Liver (tissue), 9 donors: ENCODE results near the gene TM9SF2. TPM values are rescaled to one million over a fixed set of nuclear protein-coding genes. Genes with fewer than 3 reads are reported as not detected.

Experiments used
- DNase-seq: peaks from one replicate; pipeline ENCODE4 v3.0.0-alpha.2; 2017; ENCODE audit warnings: low spot score
- H3K27ac ChIP-seq, 2 donors: one replicate each; pipeline ENCODE4 v1.7.0; 2013; ENCODE audit warnings: inconsistent platforms in 2 of 2, low read length in 2 of 2, control low read depth in 1 of 2, low read depth in 1 of 2, mild to moderate bottlenecking in 1 of 2
- H3K27me3 ChIP-seq, 4 donors: one replicate each; pipeline versions ENCODE4 v1.6.1 to v1.7.0; 2013; ENCODE audit warnings: low read length in 3 of 4, inconsistent platforms in 1 of 4, mild to moderate bottlenecking in 1 of 4, moderate library complexity in 1 of 4; ENCODE audit not compliant: control insufficient read depth in 4 of 4, insufficient read depth in 4 of 4
- H3K36me3 ChIP-seq, 4 donors: one replicate each; pipeline versions ENCODE4 v1.6.1 to v1.7.0; 2013; ENCODE audit warnings: low read length in 3 of 4, mild to moderate bottlenecking in 3 of 4, low read depth in 1 of 4, moderate library complexity in 1 of 4; ENCODE audit not compliant: control insufficient read depth in 4 of 4, insufficient read depth in 3 of 4
- H3K4me1 ChIP-seq, 4 donors: one replicate each; pipeline versions ENCODE4 v1.6.1 to v1.7.0; 2013; ENCODE audit warnings: low read length in 3 of 4, mild to moderate bottlenecking in 3 of 4, moderate library complexity in 1 of 4; ENCODE audit not compliant: control insufficient read depth in 4 of 4, insufficient read depth in 4 of 4
- H3K4me3 ChIP-seq, 3 donors: one replicate each; pipeline versions ENCODE4 v1.6.1 to v1.7.0; 2013; ENCODE audit warnings: low read length in 3 of 3, control low read depth in 1 of 3, low read depth in 1 of 3, mild to moderate bottlenecking in 1 of 3
- H3K9ac ChIP-seq, 2 donors: one replicate each; pipeline ENCODE4 v1.7.0; 2013; ENCODE audit warnings: low read length in 2 of 2, mild to moderate bottlenecking in 2 of 2, moderate library complexity in 2 of 2, control low read depth in 1 of 2, low read depth in 1 of 2
- H3K9me3 ChIP-seq, 4 donors: one replicate each; pipeline versions ENCODE4 v1.6.1 to v1.7.0; 2013; ENCODE audit warnings: low read length in 3 of 4; ENCODE audit not compliant: control insufficient read depth in 4 of 4
- EGR1 ChIP-seq, 2 donors: IDR thresholded peaks; 2 replicates each; pipeline ENCODE4 v1.6.1; 2016 to 2018; ENCODE audit warnings: antibody characterized with exemption in 2 of 2, low read depth in 2 of 2
- FOXA1 ChIP-seq: IDR thresholded peaks from 2 replicates; pipeline ENCODE4 v1.6.1; 2016; ENCODE audit warnings: antibody characterized with exemption
- FOXA2 ChIP-seq: IDR thresholded peaks from 2 replicates; pipeline ENCODE4 v1.6.1; 2016; ENCODE audit warnings: antibody characterized with exemption
- GABPA ChIP-seq, 2 donors: IDR thresholded peaks in 1 of 2; conservative IDR thresholded peaks in 1 of 2; 2 replicates each; pipeline ENCODE4 v1.6.1; 2016; ENCODE audit warnings: antibody characterized with exemption in 2 of 2, mild to moderate bottlenecking in 1 of 2, moderate library complexity in 1 of 2
- HNF4A ChIP-seq, 2 donors: conservative IDR thresholded peaks; 2 replicates each; pipeline ENCODE4 v1.6.1; 2016; ENCODE audit warnings: antibody characterized with exemption in 2 of 2, mild to moderate bottlenecking in 2 of 2
- HNF4G ChIP-seq: IDR thresholded peaks from 2 replicates; pipeline ENCODE4 v1.6.1; 2016; ENCODE audit warnings: antibody characterized with exemption
- JUND ChIP-seq, 2 donors: IDR thresholded peaks; 2 replicates each; pipeline ENCODE4 v1.6.1; 2016; ENCODE audit warnings: antibody characterized with exemption in 2 of 2
- SP1 ChIP-seq: IDR thresholded peaks from 2 replicates; pipeline ENCODE4 v1.6.1; 2018; ENCODE audit warnings: antibody characterized with exemption, mild to moderate bottlenecking
- TAF1 ChIP-seq: conservative IDR thresholded peaks from 2 replicates; pipeline ENCODE4 v1.6.1; 2016; ENCODE audit warnings: antibody characterized with exemption, mild to moderate bottlenecking
- YY1 ChIP-seq: IDR thresholded peaks from 2 replicates; pipeline ENCODE4 v1.6.1; 2016; ENCODE audit warnings: antibody characterized with exemption, mild to moderate bottlenecking
- WGBS: extraction: QIAGEN DNeasy Blood & Tissue Kit; methylation state at CpG from one replicate; pipeline ENCODE4 v1.1.7; 2013; 5-methylcytosine and 5-hydroxymethylcytosine counted together
- polyA plus RNA-seq, 2 donors: library from polyadenylated mRNA; stranded (reverse) in 1 of 2; unstranded in 1 of 2; fragments of 200-250 nt in 1 of 2; fragments of >200 nt in 1 of 2; fragmentation: Nextera tagmentation in 1 of 2; extraction: Ambion mirVana in 1 of 2; gene quantifications; one replicate each; pipeline versions ENCODE4 v1.2.1 to v1.2.3, GENCODE V29; 2013 to 2015
- total RNA-seq, 2 donors: library from RNA; depleted of rRNA; stranded (reverse); fragments of >200 nt; gene quantifications; one replicate each; pipeline ENCODE4 v1.2.3, GENCODE V29; 2014
- TF ChIP-seq, protein P1 (sequence below): IDR thresholded peaks from 2 replicates; pipeline ENCODE4 v1.6.1; 2016; ENCODE audit warnings: antibody characterized with exemption
- TF ChIP-seq, protein P2 (sequence below): IDR thresholded peaks from 2 replicates; pipeline ENCODE4 v1.6.1; 2016; ENCODE audit warnings: antibody characterized with exemption
- TF ChIP-seq, protein P3 (sequence below): IDR thresholded peaks from 2 replicates; pipeline ENCODE4 v1.6.1; 2016; ENCODE audit warnings: antibody characterized with exemption, mild to moderate bottlenecking
- donor health status: healthy.
- donor health status: healthy.
- donor health status: healthy.
- donor health status: healthy.
- donor health status: healthy.

TM9SF2 gene
- total and polyA plus RNA-seq, 4 donors = 70.2 to 112 (median 99.0) TPM

DNA sequence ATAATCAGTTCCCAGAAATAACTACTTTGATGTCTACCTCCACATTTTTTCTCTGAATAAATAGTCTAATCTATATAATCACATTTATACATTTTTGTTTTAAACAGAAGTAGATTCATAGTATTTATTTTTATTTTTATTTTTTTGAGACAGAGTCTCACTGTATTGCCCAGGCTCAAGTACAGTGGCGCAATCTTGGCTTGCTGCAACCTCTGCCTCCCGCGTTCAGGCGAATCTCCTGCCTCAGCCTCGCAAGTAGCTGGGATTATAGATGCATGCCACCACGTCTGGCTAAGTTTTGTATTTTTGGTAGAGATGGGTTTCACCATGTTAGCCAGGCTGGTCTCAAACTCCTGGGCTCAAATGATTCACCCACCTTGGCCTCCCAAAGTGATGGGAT is 16.7 kb downstream of the TM9SF2 start:
- Histone ChIP-seq H3K4me1 (peaks cover 0 to 10% (median 4%) of the 10 kb centered on the region in 4 donors), H3K4me3 (no peak overlapping the region), H3K27ac (no peak overlapping the region), H3K36me3 (peaks cover 4 to 14% (median 10%) of the 10 kb centered on the region in 4 donors), H3K27me3 (no peaks in the 10 kb centered on the region), H3K9ac (no peak overlapping the region), H3K9me3 (no peaks in the 10 kb centered on the region)
- WGBS = 97% methylated on average over 6 of the region's 6 CpGs
- no peak for DNase-seq
- no peak for TF ChIP-seq EGR1 (IDR thresholded peaks at IDR 0.05; ENCODE audit: low read depth in 2 of 2)
- TF ChIP-seq, protein P1, sequence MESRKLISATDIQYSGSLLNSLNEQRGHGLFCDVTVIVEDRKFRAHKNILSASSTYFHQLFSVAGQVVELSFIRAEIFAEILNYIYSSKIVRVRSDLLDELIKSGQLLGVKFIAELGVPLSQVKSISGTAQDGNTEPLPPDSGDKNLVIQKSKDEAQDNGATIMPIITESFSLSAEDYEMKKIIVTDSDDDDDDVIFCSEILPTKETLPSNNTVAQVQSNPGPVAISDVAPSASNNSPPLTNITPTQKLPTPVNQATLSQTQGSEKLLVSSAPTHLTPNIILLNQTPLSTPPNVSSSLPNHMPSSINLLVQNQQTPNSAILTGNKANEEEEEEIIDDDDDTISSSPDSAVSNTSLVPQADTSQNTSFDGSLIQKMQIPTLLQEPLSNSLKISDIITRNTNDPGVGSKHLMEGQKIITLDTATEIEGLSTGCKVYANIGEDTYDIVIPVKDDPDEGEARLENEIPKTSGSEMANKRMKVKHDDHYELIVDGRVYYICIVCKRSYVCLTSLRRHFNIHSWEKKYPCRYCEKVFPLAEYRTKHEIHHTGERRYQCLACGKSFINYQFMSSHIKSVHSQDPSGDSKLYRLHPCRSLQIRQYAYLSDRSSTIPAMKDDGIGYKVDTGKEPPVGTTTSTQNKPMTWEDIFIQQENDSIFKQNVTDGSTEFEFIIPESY = no peak
- TF ChIP-seq FOXA2 = no peak
- TF ChIP-seq SP1 = no peak
- TF ChIP-seq FOXA1 = no peak
- no peak for TF ChIP-seq JUND (IDR thresholded peaks at IDR 0.05)
- TF ChIP-seq GABPA (IDR thresholded peaks at IDR 0.05 in 1 of 2, conservative IDR thresholded peaks at IDR 0.05 in 1 of 2) = no peak
- TF ChIP-seq YY1 = no peak
- TF ChIP-seq, protein P2, sequence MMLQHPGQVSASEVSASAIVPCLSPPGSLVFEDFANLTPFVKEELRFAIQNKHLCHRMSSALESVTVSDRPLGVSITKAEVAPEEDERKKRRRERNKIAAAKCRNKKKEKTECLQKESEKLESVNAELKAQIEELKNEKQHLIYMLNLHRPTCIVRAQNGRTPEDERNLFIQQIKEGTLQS = no peak

DNA sequence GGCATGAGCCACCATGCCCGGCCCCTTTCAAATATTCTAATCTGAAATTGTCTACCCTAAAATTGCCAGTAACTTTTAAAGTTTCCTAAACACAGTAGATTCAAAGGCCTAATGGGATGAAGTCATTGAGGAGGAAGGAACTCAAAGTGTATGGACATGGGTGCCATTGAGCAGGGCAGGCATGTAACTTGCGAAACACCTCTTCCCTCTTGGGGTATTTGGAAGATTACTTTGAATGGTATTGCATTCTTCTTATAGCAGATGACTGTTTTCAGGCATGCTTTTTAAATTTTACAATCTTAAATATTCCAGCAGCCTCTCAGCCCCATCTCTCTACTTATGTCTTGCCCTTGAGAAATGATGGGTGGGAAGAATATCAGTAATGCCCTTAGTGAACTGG is 21.0 kb downstream of the TM9SF2 start:
- peaks cover 0 to 10% (median 6%) of the 10 kb centered on the region in 4 donors for H3K4me1 ChIP-seq
- no peak overlapping the region for H3K27ac ChIP-seq
- peaks cover 7 to 18% (median 16%) of the 10 kb centered on the region in 4 donors for H3K36me3 ChIP-seq
- DNase-seq = no peak
- TF ChIP-seq HNF4A (conservative IDR thresholded peaks at IDR 0.05) (no peak), TAF1 (no peak), HNF4G (no peak), GABPA (IDR thresholded peaks at IDR 0.05 in 1 of 2, conservative IDR thresholded peaks at IDR 0.05 in 1 of 2) (no peak)
- TF ChIP-seq, protein P1 = no peak
- TF ChIP-seq, protein P2 = no peak
- TF ChIP-seq, protein P3, sequence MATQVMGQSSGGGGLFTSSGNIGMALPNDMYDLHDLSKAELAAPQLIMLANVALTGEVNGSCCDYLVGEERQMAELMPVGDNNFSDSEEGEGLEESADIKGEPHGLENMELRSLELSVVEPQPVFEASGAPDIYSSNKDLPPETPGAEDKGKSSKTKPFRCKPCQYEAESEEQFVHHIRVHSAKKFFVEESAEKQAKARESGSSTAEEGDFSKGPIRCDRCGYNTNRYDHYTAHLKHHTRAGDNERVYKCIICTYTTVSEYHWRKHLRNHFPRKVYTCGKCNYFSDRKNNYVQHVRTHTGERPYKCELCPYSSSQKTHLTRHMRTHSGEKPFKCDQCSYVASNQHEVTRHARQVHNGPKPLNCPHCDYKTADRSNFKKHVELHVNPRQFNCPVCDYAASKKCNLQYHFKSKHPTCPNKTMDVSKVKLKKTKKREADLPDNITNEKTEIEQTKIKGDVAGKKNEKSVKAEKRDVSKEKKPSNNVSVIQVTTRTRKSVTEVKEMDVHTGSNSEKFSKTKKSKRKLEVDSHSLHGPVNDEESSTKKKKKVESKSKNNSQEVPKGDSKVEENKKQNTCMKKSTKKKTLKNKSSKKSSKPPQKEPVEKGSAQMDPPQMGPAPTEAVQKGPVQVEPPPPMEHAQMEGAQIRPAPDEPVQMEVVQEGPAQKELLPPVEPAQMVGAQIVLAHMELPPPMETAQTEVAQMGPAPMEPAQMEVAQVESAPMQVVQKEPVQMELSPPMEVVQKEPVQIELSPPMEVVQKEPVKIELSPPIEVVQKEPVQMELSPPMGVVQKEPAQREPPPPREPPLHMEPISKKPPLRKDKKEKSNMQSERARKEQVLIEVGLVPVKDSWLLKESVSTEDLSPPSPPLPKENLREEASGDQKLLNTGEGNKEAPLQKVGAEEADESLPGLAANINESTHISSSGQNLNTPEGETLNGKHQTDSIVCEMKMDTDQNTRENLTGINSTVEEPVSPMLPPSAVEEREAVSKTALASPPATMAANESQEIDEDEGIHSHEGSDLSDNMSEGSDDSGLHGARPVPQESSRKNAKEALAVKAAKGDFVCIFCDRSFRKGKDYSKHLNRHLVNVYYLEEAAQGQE = no peak
- no peaks in the 10 kb centered on the region for H3K27me3 ChIP-seq
- H3K9me3 ChIP-seq = no peaks in the 10 kb centered on the region
- 98% methylated on average over 2 of the region's 2 CpGs for WGBS
- H3K4me3 ChIP-seq = no peak overlapping the region
- H3K9ac ChIP-seq = no peak overlapping the region
